GM19397 (cell line): Measurements from ENCODE around the gene TICAM2.
"Not testable (repeated sequence)": the region's sequence is repeated elsewhere in the genome, so short reads cannot be mapped to it uniquely, and the experiment has no call there.

Source experiments
- ATAC-seq: cut with Tn5 transposase; IDR thresholded peaks from one replicate; pipeline ENCODE4 v1.9.1; 2021; ENCODE audit warnings: mild to moderate bottlenecking, moderate library complexity; ENCODE audit not compliant: unreplicated experiment

The TICAM2 gene

GRCh38 chr5:115601701-115602590 lies at the start of gene TICAM2:
TICAM2 (minus strand) TSS chr5:115602479; CDS start chr5:115581256, 21,223 bp downstream.
- ATAC-seq, result peak; percentile 79

GRCh38 chr5:115649541-115649940 lies 47.3 kb upstream of the TICAM2 start:
- no peak for ATAC-seq

GRCh38 chr5:115648056-115648455 lies 45.8 kb upstream of the TICAM2 start:
- no peak for ATAC-seq

- not testable (repeated sequence) for ATAC-seq
Measured at GRCh38 chr5:115645386-115645785, 43.1 kb upstream of the TICAM2 start.

GRCh38 chr5:115644046-115644445 lies 41.8 kb upstream of the TICAM2 start:
- ATAC-seq, result no peak

- no peak for ATAC-seq
Measured at GRCh38 chr5:115641948-115642347, 39.7 kb upstream of the TICAM2 start.

GRCh38 chr5:115640274-115640673 lies 38.0 kb upstream of the TICAM2 start:
- ATAC-seq, result no peak

- ATAC-seq, result no peak
Measured at GRCh38 chr5:115639377-115639776, 37.1 kb upstream of the TICAM2 start.

GRCh38 chr5:115637507-115637906 lies 35.2 kb upstream of the TICAM2 start:
- no peak for ATAC-seq

GRCh38 chr5:115636008-115636407 lies 33.7 kb upstream of the TICAM2 start:
- ATAC-seq, result no peak

GRCh38 chr5:115634343-115635132 lies 32.3 kb upstream of the TICAM2 start:
- peak; percentile 62 for ATAC-seq

- no peak for ATAC-seq
Measured at GRCh38 chr5:115629903-115630302, 27.6 kb upstream of the TICAM2 start.

GRCh38 chr5:115627295-115627865 lies 25.1 kb upstream of the TICAM2 start:
- ATAC-seq, result no peak

- ATAC-seq, result peak; percentile 23
Measured at GRCh38 chr5:115626445-115626823, 24.2 kb upstream of the TICAM2 start.

- peak; percentile 94 for ATAC-seq
Measured at GRCh38 chr5:115625579-115626444, 23.5 kb upstream of the TICAM2 start, which contains the start of gene TMED7. TMED7 (minus strand) TSS chr5:115626036; CDS start chr5:115625792, 244 bp downstream.

- no peak for ATAC-seq
Measured at GRCh38 chr5:115624994-115625393, 22.7 kb upstream of the TICAM2 start.

GRCh38 chr5:115623658-115624057 lies 21.4 kb upstream of the TICAM2 start:
- ATAC-seq, result no peak

GRCh38 chr5:115621365-115621900 lies 19.2 kb upstream of the TICAM2 start:
- no peak for ATAC-seq

- ATAC-seq, result no peak
Measured at GRCh38 chr5:115616892-115617291, 14.6 kb upstream of the TICAM2 start.

- ATAC-seq, result no peak
Measured at GRCh38 chr5:115616472-115616871, 14.2 kb upstream of the TICAM2 start.
